Endothelial cell of umbilical vein (primary cell): ENCODE results near the gene SERPIND1.
"Not testable (repeated sequence)": the region's sequence is repeated elsewhere in the genome, so short reads cannot be mapped to it uniquely, and the experiment has no call there.

Experiments
- EZH2 ChIP-seq: IDR thresholded peaks from 2 replicates; pipeline ENCODE4 v1.6.1; 2012; ENCODE audit warnings: borderline replicate concordance, low read depth, mild to moderate bottlenecking, moderate library complexity, low read length, inconsistent platforms; ENCODE audit not compliant: severe bottlenecking
- JUN ChIP-seq: IDR thresholded peaks from 2 replicates; pipeline ENCODE4 v1.6.1; 2011; ENCODE audit warnings: borderline replicate concordance, low read depth; ENCODE audit not compliant: insufficient read length, insufficient read depth
- MYC ChIP-seq: IDR thresholded peaks from one replicate; pipeline ENCODE4 v1.6.1; 2011; ENCODE audit warnings: mild to moderate bottlenecking, low read depth, low read length
- POLR2A ChIP-seq: IDR thresholded peaks from 2 replicates; pipeline ENCODE4 v1.6.1; 2012; ENCODE audit warnings: low read depth, mild to moderate bottlenecking, control low read depth, low read length
- TF ChIP-seq, protein P1 (sequence below), 2 donors: IDR thresholded peaks; 1 replicate in 1 of 2; 2 replicates in 1 of 2; pipeline ENCODE4 v1.5.1; 2011; ENCODE audit warnings: low read length in 2 of 2, mild to moderate bottlenecking in 2 of 2, moderate library complexity in 2 of 2, control low read depth in 1 of 2, inconsistent platforms in 1 of 2, low read depth in 1 of 2; ENCODE audit not compliant: insufficient read depth in 1 of 2; ENCODE audit errors: extremely low read depth in 1 of 2

DNA sequence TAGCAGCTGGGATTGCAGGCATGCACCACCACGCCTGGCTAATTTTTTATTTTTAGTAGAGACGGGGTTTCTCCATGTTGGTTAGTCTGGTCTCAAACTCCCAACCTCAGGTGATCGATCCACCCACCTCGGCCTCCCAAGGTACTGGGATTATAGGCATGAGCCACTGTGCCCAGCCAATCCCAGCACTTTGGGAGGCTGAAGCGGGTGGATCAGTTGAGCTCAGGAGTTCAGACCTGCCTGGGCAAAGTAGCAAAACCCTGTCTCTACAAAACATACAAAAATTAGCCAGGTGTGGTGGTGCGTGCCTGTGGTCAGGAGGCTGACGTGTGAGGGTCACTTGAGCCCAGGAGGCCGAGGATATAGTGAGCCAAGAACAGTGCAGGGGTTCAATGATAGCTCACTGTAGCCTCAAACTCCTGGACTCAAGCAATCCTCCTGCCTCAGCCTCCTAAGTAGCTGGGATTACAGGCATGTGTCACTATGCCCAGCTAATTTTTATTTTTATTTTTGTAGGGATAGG is 47.9 kb downstream of the SERPIND1 start:
- not testable (repeated sequence) for TF ChIP-seq POLR2A, EZH2, JUN, MYC
- TF ChIP-seq, protein P1, sequence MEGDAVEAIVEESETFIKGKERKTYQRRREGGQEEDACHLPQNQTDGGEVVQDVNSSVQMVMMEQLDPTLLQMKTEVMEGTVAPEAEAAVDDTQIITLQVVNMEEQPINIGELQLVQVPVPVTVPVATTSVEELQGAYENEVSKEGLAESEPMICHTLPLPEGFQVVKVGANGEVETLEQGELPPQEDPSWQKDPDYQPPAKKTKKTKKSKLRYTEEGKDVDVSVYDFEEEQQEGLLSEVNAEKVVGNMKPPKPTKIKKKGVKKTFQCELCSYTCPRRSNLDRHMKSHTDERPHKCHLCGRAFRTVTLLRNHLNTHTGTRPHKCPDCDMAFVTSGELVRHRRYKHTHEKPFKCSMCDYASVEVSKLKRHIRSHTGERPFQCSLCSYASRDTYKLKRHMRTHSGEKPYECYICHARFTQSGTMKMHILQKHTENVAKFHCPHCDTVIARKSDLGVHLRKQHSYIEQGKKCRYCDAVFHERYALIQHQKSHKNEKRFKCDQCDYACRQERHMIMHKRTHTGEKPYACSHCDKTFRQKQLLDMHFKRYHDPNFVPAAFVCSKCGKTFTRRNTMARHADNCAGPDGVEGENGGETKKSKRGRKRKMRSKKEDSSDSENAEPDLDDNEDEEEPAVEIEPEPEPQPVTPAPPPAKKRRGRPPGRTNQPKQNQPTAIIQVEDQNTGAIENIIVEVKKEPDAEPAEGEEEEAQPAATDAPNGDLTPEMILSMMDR (IDR thresholded peaks at IDR 0.05; ENCODE audit: extremely low read depth in 1 of 2, insufficient read depth in 1 of 2, low read depth in 1 of 2, low read length in 2 of 2): not testable (repeated sequence)
